ENCODE data around the gene CTNNA2.

The CTNNA2 gene

DNA sequence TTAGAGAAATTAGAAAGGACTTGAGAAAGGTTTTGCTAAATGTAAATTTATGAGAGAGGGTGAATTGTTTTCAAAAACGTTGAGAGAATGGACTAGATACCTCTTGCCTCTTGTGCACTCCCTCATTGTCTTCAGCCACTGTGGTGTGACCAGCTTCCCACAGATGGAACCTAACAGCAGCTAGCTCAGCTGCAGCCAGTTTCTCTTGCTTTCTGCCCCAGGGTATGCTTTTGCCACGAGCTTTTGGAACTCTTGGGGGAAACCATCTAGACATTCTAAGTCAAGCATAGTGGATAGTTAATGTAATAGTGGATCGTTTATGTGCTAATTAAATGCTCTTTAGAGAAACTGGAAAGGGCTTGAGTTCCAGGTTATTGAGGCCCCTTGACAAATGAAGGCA lies 288.2 kb downstream of the CTNNA2 start:
- H3K4me3 ChIP-seq (ENCODE audit: low read depth, low read length), result no peak overlapping the region
- no peak for DNase-seq (ENCODE audit: low read depth)
- TF ChIP-seq, protein P1, sequence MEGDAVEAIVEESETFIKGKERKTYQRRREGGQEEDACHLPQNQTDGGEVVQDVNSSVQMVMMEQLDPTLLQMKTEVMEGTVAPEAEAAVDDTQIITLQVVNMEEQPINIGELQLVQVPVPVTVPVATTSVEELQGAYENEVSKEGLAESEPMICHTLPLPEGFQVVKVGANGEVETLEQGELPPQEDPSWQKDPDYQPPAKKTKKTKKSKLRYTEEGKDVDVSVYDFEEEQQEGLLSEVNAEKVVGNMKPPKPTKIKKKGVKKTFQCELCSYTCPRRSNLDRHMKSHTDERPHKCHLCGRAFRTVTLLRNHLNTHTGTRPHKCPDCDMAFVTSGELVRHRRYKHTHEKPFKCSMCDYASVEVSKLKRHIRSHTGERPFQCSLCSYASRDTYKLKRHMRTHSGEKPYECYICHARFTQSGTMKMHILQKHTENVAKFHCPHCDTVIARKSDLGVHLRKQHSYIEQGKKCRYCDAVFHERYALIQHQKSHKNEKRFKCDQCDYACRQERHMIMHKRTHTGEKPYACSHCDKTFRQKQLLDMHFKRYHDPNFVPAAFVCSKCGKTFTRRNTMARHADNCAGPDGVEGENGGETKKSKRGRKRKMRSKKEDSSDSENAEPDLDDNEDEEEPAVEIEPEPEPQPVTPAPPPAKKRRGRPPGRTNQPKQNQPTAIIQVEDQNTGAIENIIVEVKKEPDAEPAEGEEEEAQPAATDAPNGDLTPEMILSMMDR (IDR thresholded peaks at IDR 0.05; ENCODE audit: insufficient read depth, low read depth, low read length, missing control alignments), result no peak

DNA sequence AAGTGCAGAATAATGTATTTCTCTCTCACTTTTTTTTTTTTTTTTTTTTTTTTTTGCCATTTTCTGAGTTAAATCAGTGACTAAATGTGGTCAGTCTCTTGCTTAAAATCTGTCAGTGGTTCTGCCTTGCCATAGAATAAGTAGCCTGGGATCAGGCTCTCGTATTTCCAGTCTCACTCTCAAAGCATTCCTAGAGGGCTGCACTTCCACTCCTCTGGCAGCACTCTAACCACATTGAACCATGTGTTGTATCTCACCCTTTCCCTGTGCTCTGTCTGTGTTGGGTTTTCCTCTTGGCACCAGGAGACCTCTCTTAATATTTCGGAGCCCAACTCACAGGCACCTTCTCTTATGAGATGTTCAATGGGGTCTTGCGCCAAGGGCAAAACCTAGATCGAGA lies 304.4 kb downstream of the CTNNA2 start:
- DNase-seq (ENCODE audit: low read depth), result no peak
- no peak overlapping the region for H3K4me3 ChIP-seq (ENCODE audit: low read depth, low read length)
- TF ChIP-seq, protein P1 (IDR thresholded peaks at IDR 0.05; ENCODE audit: insufficient read depth, low read depth, low read length, missing control alignments), result no peak

DNA sequence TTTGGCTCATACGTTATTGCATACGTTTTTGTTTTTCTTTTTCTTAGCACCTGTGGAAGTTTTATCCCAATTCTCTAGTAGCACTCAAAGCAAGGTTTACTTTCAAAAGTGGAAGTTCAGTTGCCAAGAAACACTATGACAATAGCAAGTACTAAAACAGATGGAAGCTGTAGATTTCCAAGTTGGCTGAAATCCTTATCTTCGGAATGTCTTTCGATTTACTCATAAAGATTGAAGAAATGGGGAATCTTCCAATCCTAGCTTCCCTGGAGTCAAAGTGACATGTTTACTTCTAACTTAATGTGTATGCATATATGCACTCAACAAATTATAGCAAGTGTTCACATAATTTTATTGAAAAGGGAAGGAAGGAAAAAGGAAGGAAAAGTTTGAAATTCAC lies 307.4 kb downstream of the CTNNA2 start:
- DNase-seq (ENCODE audit: low read depth), result no peak
- TF ChIP-seq, protein P1 (IDR thresholded peaks at IDR 0.05; ENCODE audit: insufficient read depth, low read depth, low read length, missing control alignments), result no peak
- no peak overlapping the region for H3K4me3 ChIP-seq (ENCODE audit: low read depth, low read length)

DNA sequence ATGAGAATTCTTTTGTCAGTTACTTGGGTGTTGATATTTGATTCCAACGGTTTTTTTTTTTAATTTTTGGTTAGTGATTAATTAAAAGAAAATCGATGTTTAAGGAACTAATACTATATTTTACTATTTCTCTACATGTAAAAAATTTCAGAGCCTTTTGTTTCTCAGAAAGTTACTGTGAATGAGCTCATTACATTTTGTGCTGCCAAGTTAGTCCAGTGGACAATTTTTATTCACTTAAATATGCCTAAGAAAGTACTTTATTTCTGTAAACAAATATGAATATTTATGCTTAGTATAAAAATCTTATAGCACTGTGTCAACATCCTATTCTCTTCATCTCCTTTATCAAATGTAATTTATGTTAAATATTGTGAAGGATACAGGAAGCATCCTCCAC lies 309.3 kb downstream of the CTNNA2 start:
- no peak overlapping the region for H3K4me3 ChIP-seq (ENCODE audit: low read depth, low read length)
- TF ChIP-seq, protein P1 (IDR thresholded peaks at IDR 0.05; ENCODE audit: insufficient read depth, low read depth, low read length, missing control alignments), result no peak
- DNase-seq (ENCODE audit: low read depth), result no peak

DNA sequence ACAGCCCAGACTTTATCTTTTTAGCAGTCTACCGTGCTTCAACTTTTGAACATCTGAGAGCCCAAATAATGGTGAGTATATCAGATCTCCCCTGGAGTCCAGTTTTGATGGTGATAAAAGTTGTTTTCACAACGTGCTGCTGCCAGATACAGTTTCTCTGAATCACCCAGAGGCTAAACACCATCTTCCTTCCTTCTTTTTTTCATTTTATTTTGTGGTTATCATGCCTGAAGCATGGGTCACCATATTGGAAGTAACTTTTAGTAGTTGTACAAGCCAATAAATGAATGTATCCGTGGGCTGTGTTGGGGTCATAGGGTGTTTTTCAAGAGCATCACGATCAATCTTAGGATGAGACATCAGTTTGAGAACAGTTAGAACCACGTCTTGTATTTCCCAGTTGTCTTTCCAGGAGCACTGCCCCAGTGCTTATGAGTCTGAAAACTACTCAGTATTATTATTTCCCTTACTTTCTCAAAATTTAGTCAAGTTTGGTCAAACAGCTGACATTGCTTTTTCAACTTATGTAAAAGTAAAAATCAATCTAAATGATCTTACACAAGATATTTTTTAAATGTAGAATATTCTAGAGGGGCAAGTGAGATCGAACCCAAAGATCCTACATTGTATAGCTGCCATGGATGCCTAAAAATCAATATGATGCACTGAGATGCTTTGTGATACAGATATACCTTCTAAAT lies 311.4 kb downstream of the CTNNA2 start:
- TF ChIP-seq, protein P1 (IDR thresholded peaks at IDR 0.05; ENCODE audit: insufficient read depth, low read depth, low read length, missing control alignments), result no peak
- H3K4me3 ChIP-seq (ENCODE audit: low read depth, low read length), result no peak overlapping the region
- no peak for DNase-seq (ENCODE audit: low read depth)

DNA sequence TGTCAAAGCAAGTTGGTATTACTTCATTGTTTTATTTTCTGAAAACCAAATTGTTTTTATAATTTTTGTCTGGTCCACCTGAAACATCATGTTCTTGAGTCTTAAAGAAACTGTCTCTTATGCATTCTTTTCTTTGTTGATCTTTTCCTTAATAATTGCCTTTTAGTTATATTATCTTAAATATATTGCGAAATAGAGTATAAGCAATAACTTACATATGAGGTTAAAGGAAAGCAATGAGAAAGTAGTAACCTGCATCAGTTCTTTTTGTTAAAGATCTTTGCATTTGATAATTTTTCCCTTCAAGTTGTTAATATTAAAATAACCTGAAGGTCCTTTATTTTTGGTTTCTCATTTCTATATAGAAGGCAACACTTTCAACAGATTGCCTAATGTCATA lies 315.0 kb downstream of the CTNNA2 start:
- TF ChIP-seq, protein P1 (IDR thresholded peaks at IDR 0.05; ENCODE audit: insufficient read depth, low read depth, low read length, missing control alignments), result no peak
- no peak overlapping the region for H3K4me3 ChIP-seq (ENCODE audit: low read depth, low read length)
- no peak for DNase-seq (ENCODE audit: low read depth)

DNA sequence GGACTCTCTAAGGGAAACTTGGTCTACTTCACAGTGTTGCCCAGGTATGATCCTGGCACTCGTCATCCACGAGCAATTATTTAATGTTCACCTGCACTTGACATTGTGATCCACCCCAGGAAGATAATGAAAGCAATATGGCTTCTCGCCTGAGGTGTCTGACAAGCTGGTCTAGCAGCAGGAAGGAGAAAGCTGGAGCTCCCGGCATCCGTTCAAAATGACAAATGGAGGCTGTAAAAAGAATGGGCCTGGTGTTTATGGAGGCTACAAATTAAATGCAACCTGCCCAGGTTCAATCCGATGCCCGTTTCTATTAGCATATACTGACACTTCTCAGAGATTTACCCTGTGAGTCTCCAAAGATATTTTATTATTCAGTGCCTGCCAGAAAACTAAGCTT lies 317.6 kb downstream of the CTNNA2 start:
- DNase-seq (ENCODE audit: low read depth), result no peak
- TF ChIP-seq, protein P1 (IDR thresholded peaks at IDR 0.05; ENCODE audit: insufficient read depth, low read depth, low read length, missing control alignments), result no peak
- no peak overlapping the region for H3K4me3 ChIP-seq (ENCODE audit: low read depth, low read length)
